Stimulated activated CD4-positive, alpha-beta T cell treated with anti-CD3 and anti-CD28 coated beads, Interleukin-4, amount 100 ng/mL, for 48 hours (primary cell): ENCODE data around the gene FGD3.
"Not testable (repeated sequence)": the region's sequence is repeated elsewhere in the genome, so short reads cannot be mapped to it uniquely, and the experiment has no call there.

Experiments used
- DNase-seq, 2 donors: peaks; one replicate each; pipeline ENCODE4 v3.0.0-alpha.2; 2020; ENCODE audit warnings: low read depth in 2 of 2

The FGD3 gene

GRCh38 chr9:93009337-93010015, 62.2 kb downstream of the FGD3 start:
- DNase-seq = no peak

- DNase-seq = no peak
These were observed 62.7 kb downstream of the FGD3 start for GRCh38 chr9:93010056-93010455.

- DNase-seq = no peak
These were observed 63.4 kb downstream of the FGD3 start for GRCh38 chr9:93010704-93011103.

GRCh38 chr9:93011114-93011513, 63.8 kb downstream of the FGD3 start:
- no peak for DNase-seq

- no peak for DNase-seq
These were observed 65.9 kb downstream of the FGD3 start for GRCh38 chr9:93012963-93013855.

- DNase-seq = no peak
These were observed 66.7 kb downstream of the FGD3 start for GRCh38 chr9:93013856-93014582.

GRCh38 chr9:93015190-93015589, 67.9 kb downstream of the FGD3 start:
- DNase-seq = not testable (repeated sequence)

GRCh38 chr9:93017621-93018020, 70.3 kb downstream of the FGD3 start:
- no peak for DNase-seq

- DNase-seq = no peak
These were observed 72.8 kb downstream of the FGD3 start for GRCh38 chr9:93020151-93020550.

- DNase-seq = no peak
These were observed 73.7 kb downstream of the FGD3 start for GRCh38 chr9:93020771-93021670.

GRCh38 chr9:93022066-93022465, 74.7 kb downstream of the FGD3 start:
- no peak for DNase-seq

GRCh38 chr9:93022721-93023520, 75.6 kb downstream of the FGD3 start:
- DNase-seq = no peak

- no peak for DNase-seq
These were observed 76.1 kb downstream of the FGD3 start for GRCh38 chr9:93023521-93023815.

- no peak for DNase-seq
These were observed 77.3 kb downstream of the FGD3 start for GRCh38 chr9:93024646-93024910.

- DNase-seq = no peak
These were observed 77.8 kb downstream of the FGD3 start for GRCh38 chr9:93024986-93025630.

- no peak for DNase-seq
These were observed 78.4 kb downstream of the FGD3 start for GRCh38 chr9:93025736-93026135.

- DNase-seq = no peak
These were observed 79.3 kb downstream of the FGD3 start for GRCh38 chr9:93026640-93027039.

- DNase-seq = no peak
These were observed 80.4 kb downstream of the FGD3 start for GRCh38 chr9:93027750-93028149.

GRCh38 chr9:93028448-93029006, 81.2 kb downstream of the FGD3 start:
- DNase-seq = peak; percentile 18 to 28
